NB4 (cell line): ENCODE results near the gene DDRGK1.

Source experiments
- DNase-seq: peaks from one replicate; pipeline ENCODE4 v3.0.0; 2010; ENCODE audit warnings: low read depth
- H3K4me3 ChIP-seq: one replicate; pipeline ENCODE4 v1.5.1; 2011; ENCODE audit warnings: mild to moderate bottlenecking, low read depth, low read length, moderate library complexity
- MAX ChIP-seq: IDR thresholded peaks from 2 replicates; pipeline ENCODE4 v1.6.1; 2011; ENCODE audit warnings: low read depth, low read length
- MYC ChIP-seq: IDR thresholded peaks from 2 replicates; pipeline ENCODE4 v1.6.1; 2011; ENCODE audit warnings: low read depth, low read length
- POLR2A ChIP-seq: IDR thresholded peaks from 2 replicates; pipeline ENCODE4 v1.6.1; 2011; ENCODE audit warnings: mild to moderate bottlenecking; ENCODE audit not compliant: insufficient read length; ENCODE audit errors: extremely low read depth
- TF ChIP-seq, protein P1 (sequence below): IDR thresholded peaks from one replicate; pipeline ENCODE4 v1.5.1; 2012; ENCODE audit warnings: low read depth, low read length

Gene DDRGK1

GRCh38 chr20:3204124-3204794 is at the start of gene DDRGK1:
TSS of gene DDRGK1 (minus strand) at chr20:3204682. CDS start at chr20:3204627, 55 bp downstream.
- peak; percentile 88 for DNase-seq
- peak within 1 kb of the TSS; percentile 94 for H3K4me3 ChIP-seq
- TF ChIP-seq MYC (peak; percentile 22; the same call in 1 of the 2 replicates), POLR2A (peak; percentile 98), MAX (peak; percentile 67)
- TF ChIP-seq, protein P1, sequence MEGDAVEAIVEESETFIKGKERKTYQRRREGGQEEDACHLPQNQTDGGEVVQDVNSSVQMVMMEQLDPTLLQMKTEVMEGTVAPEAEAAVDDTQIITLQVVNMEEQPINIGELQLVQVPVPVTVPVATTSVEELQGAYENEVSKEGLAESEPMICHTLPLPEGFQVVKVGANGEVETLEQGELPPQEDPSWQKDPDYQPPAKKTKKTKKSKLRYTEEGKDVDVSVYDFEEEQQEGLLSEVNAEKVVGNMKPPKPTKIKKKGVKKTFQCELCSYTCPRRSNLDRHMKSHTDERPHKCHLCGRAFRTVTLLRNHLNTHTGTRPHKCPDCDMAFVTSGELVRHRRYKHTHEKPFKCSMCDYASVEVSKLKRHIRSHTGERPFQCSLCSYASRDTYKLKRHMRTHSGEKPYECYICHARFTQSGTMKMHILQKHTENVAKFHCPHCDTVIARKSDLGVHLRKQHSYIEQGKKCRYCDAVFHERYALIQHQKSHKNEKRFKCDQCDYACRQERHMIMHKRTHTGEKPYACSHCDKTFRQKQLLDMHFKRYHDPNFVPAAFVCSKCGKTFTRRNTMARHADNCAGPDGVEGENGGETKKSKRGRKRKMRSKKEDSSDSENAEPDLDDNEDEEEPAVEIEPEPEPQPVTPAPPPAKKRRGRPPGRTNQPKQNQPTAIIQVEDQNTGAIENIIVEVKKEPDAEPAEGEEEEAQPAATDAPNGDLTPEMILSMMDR, result no peak

GRCh38 chr20:3251806-3252205 is 47.3 kb upstream of the DDRGK1 start:
- DNase-seq, result no peak
- no peak overlapping the region for H3K4me3 ChIP-seq
- TF ChIP-seq MYC (no peak), MAX (no peak), POLR2A (no peak)
- TF ChIP-seq, protein P1, result no peak

DNA sequence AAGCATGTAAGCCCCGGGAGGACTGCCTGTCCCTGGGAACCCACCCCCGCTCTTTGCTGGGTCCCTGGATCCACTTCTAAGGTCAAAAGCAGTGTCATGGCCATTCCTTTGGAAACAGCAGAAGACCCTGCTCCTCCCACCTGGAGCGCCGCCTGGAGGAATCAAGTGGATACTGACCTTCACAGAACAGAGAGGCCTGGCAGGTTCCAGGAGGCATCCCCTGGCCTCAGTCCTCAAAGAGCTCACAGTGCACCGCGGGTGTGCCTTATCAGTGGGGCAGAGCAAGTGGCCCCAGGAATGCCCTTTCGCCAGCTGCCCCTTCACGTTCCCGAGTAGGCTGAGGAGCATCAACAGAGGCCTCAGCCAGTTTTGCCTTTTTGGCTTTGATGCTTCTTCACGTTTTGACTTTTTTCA is 45.6 kb upstream of the DDRGK1 start:
- TF ChIP-seq MYC (no peak), MAX (no peak), POLR2A (no peak)
- TF ChIP-seq, protein P1, result no peak
- no peak for DNase-seq
- no peak overlapping the region for H3K4me3 ChIP-seq

DNA sequence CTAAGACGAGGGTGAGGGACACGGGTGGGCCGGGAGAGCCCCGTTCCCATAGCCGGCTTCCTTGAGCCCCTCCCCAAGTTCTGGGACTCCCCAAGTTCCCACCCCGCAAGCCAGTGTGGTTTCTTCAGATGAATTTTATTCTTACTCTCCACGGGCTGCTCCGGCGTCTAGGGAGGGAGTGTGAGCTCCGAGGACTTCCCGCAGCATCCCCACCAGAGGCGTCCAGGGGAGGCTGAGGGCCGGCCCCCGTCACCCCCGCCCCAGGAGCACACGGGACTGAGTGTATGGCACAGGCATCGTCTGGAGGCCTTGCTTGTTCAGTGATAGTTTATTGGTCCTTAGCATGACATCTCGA is 44.5 kb upstream of the DDRGK1 start:
- DNase-seq, result no peak
- H3K4me3 ChIP-seq, result peak overlapping the region; percentile 21
- TF ChIP-seq MAX (no peak), POLR2A (no peak), MYC (no peak)
- TF ChIP-seq, protein P1, result no peak

DNA sequence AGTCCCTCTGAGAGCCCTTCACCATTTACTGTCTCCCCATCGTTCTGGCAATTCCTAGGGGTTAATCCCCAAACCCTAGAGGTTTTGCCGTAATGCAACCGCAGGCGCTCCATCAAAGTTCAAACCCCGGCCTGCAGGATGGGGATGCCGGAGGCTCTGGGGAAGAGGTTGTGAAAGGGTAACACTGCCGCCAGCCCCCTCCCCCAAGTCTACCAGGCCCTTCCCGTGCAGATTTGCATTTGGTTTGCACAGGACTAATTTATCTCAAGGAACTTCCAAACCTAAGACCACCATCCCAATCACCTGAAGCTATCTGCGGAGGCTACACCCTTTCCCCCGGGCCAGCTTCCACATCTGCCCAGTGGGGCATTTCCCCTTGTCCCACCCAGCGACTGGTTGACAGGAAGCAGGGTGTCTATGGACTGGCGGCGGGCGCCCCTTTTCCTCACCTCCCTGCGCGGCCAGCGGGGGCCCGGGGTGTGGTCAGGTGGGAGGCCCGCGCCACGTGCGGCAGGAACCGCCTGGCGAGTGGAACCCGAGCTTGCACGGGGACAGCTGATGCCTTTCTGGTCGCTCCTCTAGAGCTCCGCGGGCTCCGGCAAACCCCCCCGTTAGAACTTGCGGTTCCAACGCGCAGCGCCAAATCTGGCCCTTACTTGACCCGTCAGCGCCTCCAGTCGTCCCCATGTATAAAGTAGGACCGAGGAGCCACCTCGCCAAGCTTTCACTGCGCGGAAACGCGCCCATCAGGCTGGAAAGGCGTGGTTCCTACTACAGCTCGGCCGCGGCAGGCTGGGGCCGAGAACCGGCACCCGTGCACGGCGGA is 43.9 kb upstream of the DDRGK1 start:
- H3K4me3 ChIP-seq, result peak overlapping the region; percentile 21
- TF ChIP-seq, protein P1, result peak; percentile 24
- TF ChIP-seq MAX (peak; percentile 51; the same call in 1 of the 2 replicates), POLR2A (no peak), MYC (0 out of 2 replicates have a peak, but pooled peaks have one; percentile 10)
- peak; percentile 81 for DNase-seq
